Ovary (tissue), 9 donors: ENCODE measurements around the gene PEPD. TPM values are rescaled to one million over a fixed set of nuclear protein-coding genes. Genes with fewer than 3 reads are reported as not detected.

Experiments
- DNase-seq, 5 donors: peaks; one replicate each; pipeline ENCODE4 v3.0.0-alpha.2; 2019 to 2020
- H3K27ac ChIP-seq, 2 donors: fragments of 200-600 bp; one replicate each; pipeline versions ENCODE4 v1.5.1 to v1.8.0; 2019 to 2022
- H3K27me3 ChIP-seq: fragments of 200-600 bp; one replicate; pipeline ENCODE4 v1.8.0; 2022
- H3K36me3 ChIP-seq: fragments of 200-600 bp; sonication (generic); one replicate; pipeline ENCODE4 v1.5.1; 2019
- H3K4me1 ChIP-seq: one replicate; pipeline ENCODE4 v1.8.1; 2013; ENCODE audit warnings: mild to moderate bottlenecking, moderate library complexity; ENCODE audit not compliant: insufficient read depth
- H3K4me3 ChIP-seq: fragments of 200-600 bp; sonication (generic); one replicate; pipeline ENCODE4 v1.5.1; 2017
- H3K9me3 ChIP-seq, 2 donors: fragments of 200-600 bp in 1 of 2; sonication (generic) in 1 of 2; one replicate each; pipeline versions ENCODE4 v1.5.1 to v1.8.1; 2013 to 2019; ENCODE audit warnings: mild to moderate bottlenecking in 1 of 2, moderate library complexity in 1 of 2
- CTCF ChIP-seq, 3 donors: fragments of 450-650 bp in 2 of 3; fragments of 200-600 bp in 1 of 3; IDR thresholded peaks; one replicate each; pipeline versions ENCODE4 v1.5.1 to v1.8.0; 2016 to 2022; ENCODE audit warnings: antibody characterized with exemption in 3 of 3, mild to moderate bottlenecking in 1 of 3
- EP300 ChIP-seq: sonication (generic); formaldehyde crosslinking; IDR thresholded peaks from one replicate; pipeline ENCODE4 v1.6.1; 2017; ENCODE audit warnings: antibody characterized with exemption
- POLR2A ChIP-seq: fragments of 450-650 bp; IDR thresholded peaks from one replicate; pipeline ENCODE4 v1.6.1; 2017; ENCODE audit warnings: antibody characterized with exemption, mild to moderate bottlenecking, moderate library complexity
- WGBS, 3 donors: extraction: QIAGEN DNeasy Blood & Tissue Kit in 1 of 3; methylation state at CpG; one replicate each; pipeline versions ENCODE4 v1.1.5 to v1.1.7; 2013 to 2017; 5-methylcytosine and 5-hydroxymethylcytosine counted together
- intact Hi-C, 4 donors: fragments of 100-400 bp; cut with DNase I; formaldehyde crosslinking; loops; one replicate each; pipeline versions ENCODE4 v1.11.0 to v1.15.1; 2022 to 2023
- polyA plus RNA-seq, 2 donors: library from polyadenylated mRNA; stranded (reverse); fragments of 200-250 nt in 1 of 2; fragments of 350-450 nt in 1 of 2; fragmentation: Illumina TruSeq in 1 of 2; extraction: RNeasy Lipid Tissue Mini Kit (QIAGEN cat#74804) in 1 of 2; gene quantifications; one replicate each; pipeline ENCODE4 v1.2.3, GENCODE V29; 2013 to 2014
- total RNA-seq, 7 donors: library from RNA; depleted of rRNA in 2 of 7; stranded (reverse); fragments of >200 nt in 2 of 7; fragmentation: NEBNext Ultra II Directional in 3 of 7; extraction: Animal tissue kit (Norgen Biotek cat#: 25700) in 3 of 7; gene quantifications; one replicate each; pipeline versions ENCODE4 v1.1.0 to v1.2.4, GENCODE V29; 2016 to 2023
- donor health status: DM: no; HTN: no; CAD: no; lungs with moderate emphysema.
- donor health status: DM: no; HTN: no; CAD: no.
- donor health status: Bipolar disorder and iron deficiency.
- donor health status: DM: yes; HTN: yes; CAD: no.
- donor health status: DM: no; HTN: no; CAD: no.
- donor health status: DM: yes; HTN: yes; CAD: no.

Gene PEPD
- total and polyA plus RNA-seq, 9 donors: 38.7 to 66.9 (median 58.9) TPM

- no peaks in the 10 kb centered on the region for H3K36me3 ChIP-seq
- no peaks in the 10 kb centered on the region for H3K4me1 ChIP-seq
- intact Hi-C loops: no loop called here
- WGBS, 3 donors: 93 to 98% (median 95%) methylated on average over 7 of the region's 7 CpGs
- DNase-seq: no peak
- TF ChIP-seq CTCF (IDR thresholded peaks at IDR 0.05) (no peak), EP300 (no peak), POLR2A (no peak)
- H3K27ac ChIP-seq: no peak overlapping the region
- no peaks in the 10 kb centered on the region for H3K27me3 ChIP-seq
- H3K9me3 ChIP-seq: no peaks in the 10 kb centered on the region
- no peak overlapping the region for H3K4me3 ChIP-seq
Observed at GRCh38 chr19:33450689-33451088, 70.9 kb downstream of the PEPD start.

GRCh38 chr19:33449799-33450198, 71.8 kb downstream of the PEPD start:
- DNase-seq: no peak
- Histone ChIP-seq H3K27ac (no peak overlapping the region), H3K27me3 (no peaks in the 10 kb centered on the region), H3K4me3 (no peak overlapping the region), H3K4me1 (no peaks in the 10 kb centered on the region), H3K36me3 (no peaks in the 10 kb centered on the region), H3K9me3 (no peaks in the 10 kb centered on the region)
- intact Hi-C loops: no loop called here
- 85 to 89% (median 87%) methylated on average over 6 of the region's 6 CpGs for WGBS, 3 donors
- TF ChIP-seq EP300 (no peak), POLR2A (no peak), CTCF (IDR thresholded peaks at IDR 0.05) (no peak)

- DNase-seq: no peak
- intact Hi-C loops: no loop called here
- H3K36me3 ChIP-seq: no peaks in the 10 kb centered on the region
Observed at GRCh38 chr19:33448159-33448516, 73.5 kb downstream of the PEPD start.

GRCh38 chr19:33447336-33448158, 74.0 kb downstream of the PEPD start:
- Histone ChIP-seq H3K36me3 (no peaks in the 10 kb centered on the region), H3K4me1 (no peaks in the 10 kb centered on the region)
- peak in 1 of 5 donors; percentile 19 for DNase-seq

More at GRCh38 chr19:33448159-33448516, 73.5 kb downstream of the PEPD start:
- TF ChIP-seq EP300: no peak
- TF ChIP-seq POLR2A: no peak
- TF ChIP-seq CTCF (IDR thresholded peaks at IDR 0.05): no peak
- H3K27ac ChIP-seq: no peak overlapping the region
- H3K9me3 ChIP-seq: no peaks in the 10 kb centered on the region
- no peak overlapping the region for H3K4me3 ChIP-seq
- 91 to 93% (median 92%) methylated on average over 9 of the region's 9 CpGs for WGBS, 3 donors
- H3K27me3 ChIP-seq: no peaks in the 10 kb centered on the region
- no peaks in the 10 kb centered on the region for H3K4me1 ChIP-seq

More at GRCh38 chr19:33447336-33448158, 74.0 kb downstream of the PEPD start:
- Histone ChIP-seq H3K9me3 (no peaks in the 10 kb centered on the region), H3K27me3 (no peaks in the 10 kb centered on the region), H3K4me3 (no peak overlapping the region), H3K27ac (no peak overlapping the region)
- TF ChIP-seq POLR2A: no peak
- TF ChIP-seq EP300: no peak
- TF ChIP-seq CTCF (IDR thresholded peaks at IDR 0.05): no peak
- WGBS, 3 donors: 83 to 85% (median 84%) methylated on average over 17 to 18 of the region's 18 CpGs
- intact Hi-C loops: no loop called here
